A549 (cell line): ENCODE measurements around the gene CCDC183. TPM values are rescaled to one million over a fixed set of nuclear protein-coding genes. Genes with fewer than 3 reads are reported as not detected.

Experiments used
- ATAC-seq, 2 experiments: fragments of 200-7000 bp in 1 of 2; fragments of >200 bp in 1 of 2; cut with Nextera tagmentation in 1 of 2; cut with Tn5 transposase in 1 of 2; 3 replicates each; pipeline versions ENCODE4 v1.8.0 to v1.9.1; 2018 to 2020; ENCODE audit warnings: mild to moderate bottlenecking in 1 of 2, moderate library complexity in 1 of 2
- CTCF ChIA-PET: fragments of 300-600 bp; sonication (Branson Sonifier 250); formaldehyde crosslinking; extraction: SDS; loops from one replicate; lab custom pipeline; 2021; ENCODE audit warnings: antibody characterized with exemption, inconsistent platforms; lab: Yijun Ruan, JAX
- POLR2A ChIA-PET: fragments of 350-600 bp; formaldehyde crosslinking; extraction: SDS; loops from one replicate; lab custom pipeline; 2021; ENCODE audit warnings: antibody characterized with exemption, inconsistent platforms; lab: Yijun Ruan, JAX
- DNase-seq, 2 experiments: peaks; one replicate each; pipeline versions ENCODE4 v3.0.0 to v3.0.0-alpha.2; 2011 to 2016; ENCODE audit warnings: low read depth in 1 of 2, low spot score in 1 of 2
- FAIRE-seq: peaks from 2 replicates; lab custom pipeline; 2011; peaks lifted over from hg19 to GRCh38; lab: Jason Lieb, UNC
- H3K27ac ChIP-seq, 2 experiments: fragments of >200 bp; sonication (Bioruptor Twin); formaldehyde crosslinking; 3 replicates each; pipeline ENCODE4 v1.5.1; 2016 to 2017
- H3K4me1 ChIP-seq: fragments of >200 bp; sonication (Bioruptor Twin); formaldehyde crosslinking; 3 replicates; pipeline ENCODE4 v1.6.1; 2016
- H3K4me2 ChIP-seq: fragments of >200 bp; sonication (Bioruptor Twin); formaldehyde crosslinking; 3 replicates; pipeline ENCODE4 v1.6.1; 2016
- H3K4me3 ChIP-seq: fragments of >200 bp; sonication (Bioruptor Twin); formaldehyde crosslinking; 3 replicates; pipeline ENCODE4 v1.5.1; 2016
- H3K9me3 ChIP-seq: fragments of >200 bp; sonication (Bioruptor Twin); formaldehyde crosslinking; 3 replicates; pipeline ENCODE4 v1.6.1; 2016
- CHD2 ChIP-seq: fragments of 150-350 bp; IDR thresholded peaks from 2 replicates; pipeline ENCODE4 v1.6.1; 2014; ENCODE audit warnings: low read length; ENCODE audit not compliant: partially characterized antibody
- CTCF ChIP-seq: fragments of >200 bp; sonication (Bioruptor Twin); formaldehyde crosslinking; IDR thresholded peaks from 3 replicates; pipeline ENCODE4 v1.5.1; 2016
- FOSB ChIP-seq: fragments of 250-450 bp; sonication (Bioruptor Pico); IDR thresholded peaks from 2 replicates; pipeline ENCODE4 v1.5.0; 2020; ENCODE audit warnings: mild to moderate bottlenecking, moderate library complexity
- GATA3 ChIP-seq: IDR thresholded peaks from 2 replicates; pipeline ENCODE4 v1.6.1; 2012; ENCODE audit warnings: borderline replicate concordance
- HDAC2 ChIP-seq: fragments of 200-600 bp; sonication (generic); IDR thresholded peaks from 2 replicates; pipeline ENCODE4 v1.6.1; 2016
- HES2 ChIP-seq: fragments of >200 bp; sonication (Bioruptor Twin); formaldehyde crosslinking; IDR thresholded peaks from 2 replicates; pipeline ENCODE4 v1.6.1; 2016
- HEYL ChIP-seq: fragments of 250-450 bp; sonication (Bioruptor Pico); IDR thresholded peaks from 2 replicates; pipeline ENCODE4 v1.8.0; 2021; ENCODE audit warnings: mild to moderate bottlenecking, moderate library complexity
- HOXA7 ChIP-seq: fragments of 250-450 bp; sonication (Bioruptor Pico); IDR thresholded peaks from 2 replicates; pipeline ENCODE4 v1.5.0; 2020; ENCODE audit warnings: mild to moderate bottlenecking, moderate library complexity
- HOXB5 ChIP-seq: fragments of 250-450 bp; sonication (Bioruptor Pico); IDR thresholded peaks from 2 replicates; pipeline ENCODE4 v1.5.0; 2020; ENCODE audit warnings: mild to moderate bottlenecking, moderate library complexity
- JUN ChIP-seq, 2 experiments: fragments of >200 bp; sonication (Bioruptor Twin); formaldehyde crosslinking; IDR thresholded peaks; 2 replicates in 1 of 2; 3 replicates in 1 of 2; pipeline ENCODE4 v1.6.1; 2016 to 2017
- MYC ChIP-seq: IDR thresholded peaks from 2 replicates; pipeline ENCODE4 v1.6.1; 2012; ENCODE audit warnings: mild to moderate bottlenecking, inconsistent platforms, low read length, improper control_type of control experiment, borderline replicate concordance
- NPAS2 ChIP-seq: fragments of 250-450 bp; sonication (Bioruptor Pico); IDR thresholded peaks from 2 replicates; pipeline ENCODE4 v1.8.0; 2022; ENCODE audit warnings: mild to moderate bottlenecking, moderate library complexity, borderline replicate concordance
- PHF8 ChIP-seq: fragments of 200-600 bp; sonication (generic); IDR thresholded peaks from 2 replicates; pipeline ENCODE4 v1.6.1; 2016; ENCODE audit warnings: low read depth, mild to moderate bottlenecking, antibody characterized with exemption, moderate library complexity, borderline replicate concordance
- POLR2AphosphoS2 ChIP-seq: conservative IDR thresholded peaks from 2 replicates; pipeline ENCODE4 v1.6.1; 2012; ENCODE audit warnings: low read length, improper control_type of control experiment, inconsistent platforms
- SMC3 ChIP-seq: fragments of >200 bp; sonication (Bioruptor Twin); formaldehyde crosslinking; IDR thresholded peaks from 3 replicates; pipeline ENCODE4 v1.6.1; 2018; ENCODE audit warnings: inconsistent platforms
- SREBF2 ChIP-seq: fragments of 450-650 bp; IDR thresholded peaks from 2 replicates; pipeline ENCODE4 v1.6.1; 2014; ENCODE audit warnings: mild to moderate bottlenecking, moderate library complexity
- TP53 ChIP-seq: fragments of 250-450 bp; sonication (Bioruptor Pico); IDR thresholded peaks from 2 replicates; pipeline ENCODE4 v1.5.0; 2021; ENCODE audit warnings: mild to moderate bottlenecking, moderate library complexity
- ZFP36 ChIP-seq: fragments of 450-650 bp; IDR thresholded peaks from 2 replicates; pipeline ENCODE4 v1.6.1; 2014; ENCODE audit warnings: borderline replicate concordance; ENCODE audit not compliant: partially characterized antibody
- WGBS: methylation state at CpG from one replicate; pipeline ENCODE4 v1.1.6; 2017; ENCODE audit errors: missing lambda C conversion rate; 5-methylcytosine and 5-hydroxymethylcytosine counted together
- polyA plus RNA-seq, 4 experiments: library from polyadenylated mRNA; depleted of rRNA in 3 of 4; stranded (reverse); fragments of >200 nt; fragmentation: RNase III in 1 of 4; extraction: RNeasy Plus Mini Kit Qiagen cat#74134 plus additional on column Dnase treatment in 1 of 4; gene quantifications; 2 replicates in 3 of 4; 3 replicates in 1 of 4; pipeline ENCODE4 v1.2.3, GENCODE V29; 2011 to 2017
- TF ChIP-seq, protein P1 (sequence below): fragments of 200-600 bp; sonication (generic); IDR thresholded peaks from 2 replicates; pipeline ENCODE4 v1.6.1; 2016; ENCODE audit warnings: antibody characterized with exemption, mild to moderate bottlenecking, moderate library complexity
- TF ChIP-seq, protein P2 (sequence below): IDR thresholded peaks from 2 replicates; pipeline ENCODE4 v1.6.1; 2012

The CCDC183 gene
- polyA plus RNA-seq, 2 of the 4 experiments (the other 2 are of a cell fraction): 0.90 to 1.4 TPM

GRCh38 chr9:136835162-136835931 lies 39.2 kb downstream of the CCDC183 start:
- no peak overlapping the region for H3K27ac ChIP-seq
- ATAC-seq (no peak), DNase-seq (no peak), FAIRE-seq (no peak)
- H3K4me2 ChIP-seq: no peak overlapping the region
- H3K9me3 ChIP-seq: no peaks in the 10 kb centered on the region
- CTCF ChIA-PET: interaction anchor here (0.6 to 8.1 kb wide), 12 partner anchors 8 to 195 kb away, joined by 3 to 72 read pairs (median 4); partner anchors contain the start of genes AJM1 and RABL6
- whole genome bisulfite sequencing: 93% methylated on average over 35 of the region's 36 CpGs
- POLR2A ChIA-PET: interaction anchor here (1.1 kb wide), 1 partner anchor 27 kb away, joined by 3 read pairs; no protein-coding TSS in a partner anchor
- peaks cover 23% of the 10 kb centered on the region for H3K4me1 ChIP-seq
- TF ChIP-seq SMC3 (no peak), JUN (IDR thresholded peaks at IDR 0.05) (no peak), POLR2AphosphoS2 (no peak), NPAS2 (CRISPR knock-in tag) (no peak), ZFP36 (no peak), HEYL (no peak), HES2 (no peak), CHD2 (no peak), HOXA7 (no peak), TP53 (no peak), HDAC2 (no peak), FOSB (no peak), CTCF (no peak), GATA3 (no peak), PHF8 (no peak), HOXB5 (CRISPR knock-in tag) (no peak), MYC (no peak), SREBF2 (no peak)
- TF ChIP-seq, protein P1, sequence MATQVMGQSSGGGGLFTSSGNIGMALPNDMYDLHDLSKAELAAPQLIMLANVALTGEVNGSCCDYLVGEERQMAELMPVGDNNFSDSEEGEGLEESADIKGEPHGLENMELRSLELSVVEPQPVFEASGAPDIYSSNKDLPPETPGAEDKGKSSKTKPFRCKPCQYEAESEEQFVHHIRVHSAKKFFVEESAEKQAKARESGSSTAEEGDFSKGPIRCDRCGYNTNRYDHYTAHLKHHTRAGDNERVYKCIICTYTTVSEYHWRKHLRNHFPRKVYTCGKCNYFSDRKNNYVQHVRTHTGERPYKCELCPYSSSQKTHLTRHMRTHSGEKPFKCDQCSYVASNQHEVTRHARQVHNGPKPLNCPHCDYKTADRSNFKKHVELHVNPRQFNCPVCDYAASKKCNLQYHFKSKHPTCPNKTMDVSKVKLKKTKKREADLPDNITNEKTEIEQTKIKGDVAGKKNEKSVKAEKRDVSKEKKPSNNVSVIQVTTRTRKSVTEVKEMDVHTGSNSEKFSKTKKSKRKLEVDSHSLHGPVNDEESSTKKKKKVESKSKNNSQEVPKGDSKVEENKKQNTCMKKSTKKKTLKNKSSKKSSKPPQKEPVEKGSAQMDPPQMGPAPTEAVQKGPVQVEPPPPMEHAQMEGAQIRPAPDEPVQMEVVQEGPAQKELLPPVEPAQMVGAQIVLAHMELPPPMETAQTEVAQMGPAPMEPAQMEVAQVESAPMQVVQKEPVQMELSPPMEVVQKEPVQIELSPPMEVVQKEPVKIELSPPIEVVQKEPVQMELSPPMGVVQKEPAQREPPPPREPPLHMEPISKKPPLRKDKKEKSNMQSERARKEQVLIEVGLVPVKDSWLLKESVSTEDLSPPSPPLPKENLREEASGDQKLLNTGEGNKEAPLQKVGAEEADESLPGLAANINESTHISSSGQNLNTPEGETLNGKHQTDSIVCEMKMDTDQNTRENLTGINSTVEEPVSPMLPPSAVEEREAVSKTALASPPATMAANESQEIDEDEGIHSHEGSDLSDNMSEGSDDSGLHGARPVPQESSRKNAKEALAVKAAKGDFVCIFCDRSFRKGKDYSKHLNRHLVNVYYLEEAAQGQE: no peak
- TF ChIP-seq, protein P2, sequence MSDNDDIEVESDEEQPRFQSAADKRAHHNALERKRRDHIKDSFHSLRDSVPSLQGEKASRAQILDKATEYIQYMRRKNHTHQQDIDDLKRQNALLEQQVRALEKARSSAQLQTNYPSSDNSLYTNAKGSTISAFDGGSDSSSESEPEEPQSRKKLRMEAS: no peak
- H3K4me3 ChIP-seq: no peak overlapping the region
